HFFc6 (cell line): Measurements from ENCODE around the gene SPDYE4. TPM values are rescaled to one million over a fixed set of nuclear protein-coding genes. Genes with fewer than 3 reads are reported as not detected.

Experiments used
- DNase-seq: peaks from one replicate; pipeline ENCODE4 v3.0.0-alpha.2; 2018
- H3K27ac Mint-ChIP-seq: 2 replicates; pipeline ENCODE4 v1.8.0; 2020; ENCODE audit warnings: mild to moderate bottlenecking, mixed read lengths
- H3K27me3 Mint-ChIP-seq: 2 replicates; pipeline ENCODE4 v1.8.0; 2021; ENCODE audit warnings: mild to moderate bottlenecking, moderate library complexity, mixed read lengths; ENCODE audit not compliant: insufficient read depth
- H3K36me3 Mint-ChIP-seq: 2 replicates; pipeline ENCODE4 v1.8.0; 2021; ENCODE audit warnings: low read depth, mixed read lengths
- H3K4me1 Mint-ChIP-seq: 2 replicates; pipeline ENCODE4 v1.8.0; 2020; ENCODE audit warnings: low read depth, mixed read lengths
- H3K4me3 Mint-ChIP-seq: 2 replicates; pipeline ENCODE4 v1.8.0; 2020; ENCODE audit warnings: mild to moderate bottlenecking, moderate library complexity, mixed read lengths
- H3K9me3 Mint-ChIP-seq: 2 replicates; pipeline ENCODE4 v1.8.0; 2020; ENCODE audit warnings: mild to moderate bottlenecking, mixed read lengths
- total RNA-seq, 6 experiments: library from RNA; stranded (reverse); fragmentation: NEBNext Ultra II Directional; extraction: Animal tissue kit (Norgen Biotek cat#: 25700); gene quantifications; 2 replicates in 1 of 6; 3 replicates in 5 of 6; pipeline ENCODE4 v1.2.3, GENCODE V29; 2021
- TF ChIP-seq, protein P1 (sequence below): fragments of 200-600 bp; sonication (generic); IDR thresholded peaks from 2 replicates; pipeline ENCODE4 v1.5.0; 2021; ENCODE audit warnings: antibody characterized with exemption, mild to moderate bottlenecking

Gene SPDYE4
- total RNA-seq, 6 experiments from 2014 or later: not detected

DNA sequence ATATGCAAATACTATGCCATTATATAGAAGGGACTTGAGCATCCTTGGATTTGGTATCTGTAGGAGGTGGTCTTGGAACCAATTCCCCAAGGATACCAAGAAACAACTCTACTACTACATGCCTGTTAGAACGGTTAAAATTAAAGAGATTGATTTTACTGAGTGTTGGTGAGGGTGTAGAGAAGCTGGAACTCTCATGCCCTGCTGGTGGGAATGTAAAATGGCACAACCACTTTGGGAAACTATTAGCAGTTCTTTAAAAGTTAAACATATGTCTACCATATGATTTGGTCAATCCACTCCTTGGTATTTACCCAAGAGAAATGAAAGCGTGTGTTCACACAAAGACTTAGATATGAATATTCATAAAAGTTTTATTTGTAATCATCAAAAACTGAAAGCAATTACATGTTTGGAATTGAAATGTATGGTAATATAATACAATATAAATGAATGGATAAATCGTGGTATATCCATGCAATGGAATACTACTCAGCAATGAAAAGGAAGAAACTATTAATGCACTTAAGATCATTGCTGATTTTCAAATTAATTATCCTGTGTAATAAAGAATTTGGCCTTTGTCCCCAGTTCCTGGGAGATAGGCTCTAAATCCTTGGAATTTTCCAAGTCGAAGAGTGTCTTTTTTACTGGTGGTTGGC is 33.0 kb upstream of the SPDYE4 start:
- no peak overlapping the region for H3K27ac Mint-ChIP-seq
- peaks cover 5% of the 10 kb centered on the region; the same call in 1 of the 2 replicates for H3K4me1 Mint-ChIP-seq
- H3K27me3 Mint-ChIP-seq: peaks cover 13% of the 10 kb centered on the region
- DNase-seq: no peak
- 0 out of 2 replicates have a peak, but pooled peaks cover 5% of the 10 kb centered on the region for H3K36me3 Mint-ChIP-seq
- TF ChIP-seq, protein P1, sequence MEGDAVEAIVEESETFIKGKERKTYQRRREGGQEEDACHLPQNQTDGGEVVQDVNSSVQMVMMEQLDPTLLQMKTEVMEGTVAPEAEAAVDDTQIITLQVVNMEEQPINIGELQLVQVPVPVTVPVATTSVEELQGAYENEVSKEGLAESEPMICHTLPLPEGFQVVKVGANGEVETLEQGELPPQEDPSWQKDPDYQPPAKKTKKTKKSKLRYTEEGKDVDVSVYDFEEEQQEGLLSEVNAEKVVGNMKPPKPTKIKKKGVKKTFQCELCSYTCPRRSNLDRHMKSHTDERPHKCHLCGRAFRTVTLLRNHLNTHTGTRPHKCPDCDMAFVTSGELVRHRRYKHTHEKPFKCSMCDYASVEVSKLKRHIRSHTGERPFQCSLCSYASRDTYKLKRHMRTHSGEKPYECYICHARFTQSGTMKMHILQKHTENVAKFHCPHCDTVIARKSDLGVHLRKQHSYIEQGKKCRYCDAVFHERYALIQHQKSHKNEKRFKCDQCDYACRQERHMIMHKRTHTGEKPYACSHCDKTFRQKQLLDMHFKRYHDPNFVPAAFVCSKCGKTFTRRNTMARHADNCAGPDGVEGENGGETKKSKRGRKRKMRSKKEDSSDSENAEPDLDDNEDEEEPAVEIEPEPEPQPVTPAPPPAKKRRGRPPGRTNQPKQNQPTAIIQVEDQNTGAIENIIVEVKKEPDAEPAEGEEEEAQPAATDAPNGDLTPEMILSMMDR: peak; percentile 53; the same call in 1 of the 2 replicates
- H3K4me3 Mint-ChIP-seq: no peak overlapping the region
- H3K9me3 Mint-ChIP-seq: peaks cover 17% of the 10 kb centered on the region

- H3K4me1 Mint-ChIP-seq: peaks cover 5% of the 10 kb centered on the region; the same call in 1 of the 2 replicates
- H3K36me3 Mint-ChIP-seq: 0 out of 2 replicates have a peak, but pooled peaks cover 5% of the 10 kb centered on the region
- no peak overlapping the region for H3K4me3 Mint-ChIP-seq
- H3K9me3 Mint-ChIP-seq: peaks cover 17% of the 10 kb centered on the region
- no peak for DNase-seq
- TF ChIP-seq, protein P1: no peak
- H3K27me3 Mint-ChIP-seq: peaks cover 13% of the 10 kb centered on the region
- no peak overlapping the region for H3K27ac Mint-ChIP-seq
Observed at GRCh38 chr17:8789743-8790142, 31.4 kb upstream of the SPDYE4 start.

- TF ChIP-seq, protein P1: no peak
- H3K9me3 Mint-ChIP-seq: peaks cover 15% of the 10 kb centered on the region
- H3K4me1 Mint-ChIP-seq: peaks cover 5% of the 10 kb centered on the region; the same call in 1 of the 2 replicates
- no peak for DNase-seq
- H3K27ac Mint-ChIP-seq: no peak overlapping the region
- peaks cover 13% of the 10 kb centered on the region for H3K27me3 Mint-ChIP-seq
- H3K4me3 Mint-ChIP-seq: no peak overlapping the region
- H3K36me3 Mint-ChIP-seq: 0 out of 2 replicates have a peak, but pooled peaks cover 5% of the 10 kb centered on the region
Observed at GRCh38 chr17:8788998-8789397, 30.7 kb upstream of the SPDYE4 start.

DNA sequence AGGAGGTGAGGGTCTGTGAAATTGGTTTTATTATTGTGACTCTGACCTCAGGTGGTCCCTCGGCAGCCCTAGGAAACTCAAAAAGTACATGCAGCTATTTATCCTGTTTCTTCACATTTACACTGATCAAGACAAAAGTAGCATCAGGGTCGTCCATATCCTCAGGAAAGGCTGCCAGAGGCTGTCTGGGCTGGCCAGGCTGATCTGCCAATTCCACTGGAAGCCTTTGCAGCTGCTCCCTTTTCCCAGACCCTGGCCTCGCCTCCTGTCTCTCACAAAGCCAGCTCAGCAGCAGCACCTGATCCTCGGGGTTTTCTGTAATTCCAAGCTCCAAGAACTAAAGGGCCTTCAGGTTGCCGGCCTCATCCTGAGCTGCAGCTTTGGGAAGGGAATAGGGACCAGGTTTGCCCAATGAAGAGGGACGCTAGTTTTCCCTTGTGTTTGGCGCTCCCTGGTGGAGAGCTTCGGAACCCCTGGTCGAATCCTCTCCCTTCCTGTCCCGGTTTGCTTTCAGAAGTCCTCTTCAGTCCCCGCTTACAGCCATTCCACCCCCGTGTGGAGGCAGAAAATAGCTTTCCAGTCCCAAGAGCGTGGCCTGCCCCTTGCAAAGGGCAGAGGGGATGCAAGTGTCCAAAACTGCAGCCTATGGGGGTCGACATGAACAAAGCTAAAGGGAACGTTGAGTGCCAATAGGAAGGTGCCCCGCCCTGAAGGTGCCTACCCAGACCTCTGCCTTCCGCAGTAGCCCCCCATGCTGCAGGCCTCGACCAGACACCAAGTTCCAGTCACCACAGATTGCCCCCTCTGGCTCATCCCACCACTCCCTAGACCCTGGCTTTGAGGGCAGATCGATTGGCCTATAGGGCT is 27.4 kb upstream of the SPDYE4 start:
- Mint-ChIP-seq H3K36me3 (no peaks in the 10 kb centered on the region), H3K27ac (no peak overlapping the region), H3K4me3 (no peak overlapping the region), H3K27me3 (peaks cover 18% of the 10 kb centered on the region), H3K4me1 (no peaks in the 10 kb centered on the region), H3K9me3 (peaks cover 4% of the 10 kb centered on the region; the same call in 1 of the 2 replicates)
- TF ChIP-seq, protein P1: peak; percentile 91
- peak; percentile 56 for DNase-seq

- H3K9me3 Mint-ChIP-seq: peaks cover 4% of the 10 kb centered on the region; the same call in 1 of the 2 replicates
- H3K27me3 Mint-ChIP-seq: peaks cover 8% of the 10 kb centered on the region
- H3K36me3 Mint-ChIP-seq: no peaks in the 10 kb centered on the region
- H3K27ac Mint-ChIP-seq: no peak overlapping the region
- TF ChIP-seq, protein P1: no peak
- H3K4me1 Mint-ChIP-seq: no peaks in the 10 kb centered on the region
- no peak for DNase-seq
- no peak overlapping the region for H3K4me3 Mint-ChIP-seq
Observed at GRCh38 chr17:8782176-8782575, 23.8 kb upstream of the SPDYE4 start.
